DOHH2 (cell line): ENCODE results near the gene NFE2L3.

Experiments used
- H3F3A ChIP-seq: fragments of 200-600 bp; sonication (generic), shearing (Covaris generic); 2 replicates; pipeline ENCODE4 v1.6.0; 2016; ENCODE audit warnings: antibody characterized with exemption, mild to moderate bottlenecking; ENCODE audit not compliant: control insufficient read depth, insufficient read depth
- H3K27ac ChIP-seq: fragments of 200-600 bp; sonication (generic); 2 replicates; pipeline ENCODE4 v1.5.1; 2014; ENCODE audit warnings: low read depth, mild to moderate bottlenecking, low read length, moderate library complexity
- H3K27me3 ChIP-seq: fragments of 200-600 bp; sonication (generic); 2 replicates; pipeline ENCODE4 v1.6.1; 2014; ENCODE audit warnings: mild to moderate bottlenecking, low read length, mixed read lengths; ENCODE audit not compliant: control insufficient read depth
- H3K36me3 ChIP-seq: fragments of 200-600 bp; sonication (generic); 2 replicates; pipeline ENCODE4 v1.6.1; 2014; ENCODE audit warnings: mild to moderate bottlenecking, low read length, moderate library complexity, mixed read lengths; ENCODE audit not compliant: control insufficient read depth
- H3K4me1 ChIP-seq: fragments of 200-600 bp; sonication (generic); 2 replicates; pipeline ENCODE4 v1.6.1; 2014; ENCODE audit warnings: mild to moderate bottlenecking, low read length, mixed read lengths; ENCODE audit not compliant: control insufficient read depth
- H3K4me2 ChIP-seq: fragments of 200-600 bp; sonication (generic); 2 replicates; pipeline ENCODE4 v1.6.0; 2014; ENCODE audit warnings: mild to moderate bottlenecking, low read length, moderate library complexity
- H3K4me3 ChIP-seq: fragments of 200-600 bp; sonication (generic); 2 replicates; pipeline ENCODE4 v1.5.1; 2014; ENCODE audit warnings: mild to moderate bottlenecking, low read length, mixed read lengths
- H3K79me2 ChIP-seq: fragments of 200-600 bp; sonication (generic); 2 replicates; pipeline ENCODE4 v1.6.1; 2014; ENCODE audit warnings: mild to moderate bottlenecking, low read length, mixed read lengths; ENCODE audit not compliant: control insufficient read depth
- H3K9me2 ChIP-seq: fragments of 200-600 bp; sonication (generic); replicated peaks from 2 replicates; pipeline ENCODE4 v1.6.1; 2014; ENCODE audit warnings: mild to moderate bottlenecking, low read length, mixed read lengths; ENCODE audit not compliant: control insufficient read depth
- H3K9me3 ChIP-seq: fragments of 200-600 bp; sonication (generic); 2 replicates; pipeline ENCODE4 v1.6.1; 2014; ENCODE audit warnings: antibody characterized with exemption, low read length, mixed read lengths; ENCODE audit not compliant: control insufficient read depth, insufficient read depth
- H4K20me1 ChIP-seq: fragments of 200-600 bp; sonication (generic); 2 replicates; pipeline ENCODE4 v1.6.0; 2014; ENCODE audit warnings: low read depth, mild to moderate bottlenecking, antibody characterized with exemption, low read length, moderate library complexity; ENCODE audit not compliant: control insufficient read depth, insufficient read depth
- CTCF ChIP-seq: fragments of 200-600 bp; sonication (generic); IDR thresholded peaks from one replicate; pipeline ENCODE4 v1.5.1; 2014; ENCODE audit warnings: antibody characterized with exemption, mild to moderate bottlenecking, low read depth, low read length; ENCODE audit not compliant: poor library complexity, severe bottlenecking
- EZH2phosphoT487 ChIP-seq: fragments of 200-600 bp; sonication (generic); IDR thresholded peaks from 2 replicates; pipeline ENCODE4 v1.6.1; 2017; ENCODE audit warnings: borderline replicate concordance, mild to moderate bottlenecking, antibody characterized with exemption, low read length, moderate library complexity, mixed read lengths

Gene NFE2L3

GRCh38 chr7:26187380-26188205 is 35.6 kb downstream of the NFE2L3 start:
- Histone ChIP-seq H3K36me3 (peaks cover 80% of the 10 kb centered on the region), H3K79me2 (peaks cover 11% of the 10 kb centered on the region), H3F3A (peaks cover 100% of the 10 kb centered on the region), H3K9me3 (no peaks in the 10 kb centered on the region), H3K9me2 (no peaks in the 10 kb centered on the region), H4K20me1 (peaks cover 23% of the 10 kb centered on the region), H3K4me3 (no peak overlapping the region), H3K27ac (peak overlapping the region; percentile 56), H3K4me1 (peaks cover 21% of the 10 kb centered on the region), H3K4me2 (no peak overlapping the region; the same call in 1 of the 2 replicates), H3K27me3 (no peaks in the 10 kb centered on the region)
- TF ChIP-seq EZH2phosphoT487 (no peak), CTCF (no peak)

GRCh38 chr7:26188206-26188956 is 36.4 kb downstream of the NFE2L3 start:
- Histone ChIP-seq H3K4me3 (no peak overlapping the region), H3K79me2 (peaks cover 19% of the 10 kb centered on the region), H3K36me3 (peaks cover 88% of the 10 kb centered on the region)

GRCh38 chr7:26188957-26189541 is 37.1 kb downstream of the NFE2L3 start:
- Histone ChIP-seq H3K4me2 (no peak overlapping the region), H3K79me2 (peaks cover 26% of the 10 kb centered on the region), H3K27me3 (no peaks in the 10 kb centered on the region), H3K4me1 (peaks cover 36% of the 10 kb centered on the region), H3K9me2 (no peaks in the 10 kb centered on the region), H4K20me1 (peaks cover 38% of the 10 kb centered on the region), H3K27ac (peak overlapping the region; percentile 56), H3F3A (peaks cover 100% of the 10 kb centered on the region), H3K4me3 (no peak overlapping the region), H3K9me3 (no peaks in the 10 kb centered on the region), H3K36me3 (peaks cover 92% of the 10 kb centered on the region)
- no peak for TF ChIP-seq CTCF
- TF ChIP-seq EZH2phosphoT487 = no peak

More at GRCh38 chr7:26188206-26188956, 36.4 kb downstream of the NFE2L3 start:
- Histone ChIP-seq H3K4me2 (no peak overlapping the region; the same call in 1 of the 2 replicates), H3K27me3 (no peaks in the 10 kb centered on the region), H4K20me1 (peaks cover 31% of the 10 kb centered on the region), H3K9me3 (no peaks in the 10 kb centered on the region), H3F3A (peaks cover 100% of the 10 kb centered on the region), H3K4me1 (peaks cover 29% of the 10 kb centered on the region), H3K9me2 (no peaks in the 10 kb centered on the region), H3K27ac (peak overlapping the region; percentile 56)
- TF ChIP-seq EZH2phosphoT487 (no peak), CTCF (peak; percentile 15)
